Activated CD4-positive, alpha-beta T cell treated with anti-CD3 and anti-CD28 coated beads, Interleukin-2, Interleukin-6, amounts not matched to agents 100 ng/mL and 50 ng/mL, durations not matched to agents 16 hours and 8 hours (primary cell): ENCODE results near the gene AMIGO3.
"Not testable (repeated sequence)": the region's sequence is repeated elsewhere in the genome, so short reads cannot be mapped to it uniquely, and the experiment has no call there.

Source experiments
- DNase-seq: peaks from one replicate; pipeline ENCODE4 v3.0.0-alpha.2; 2020

AMIGO3 gene

DNA sequence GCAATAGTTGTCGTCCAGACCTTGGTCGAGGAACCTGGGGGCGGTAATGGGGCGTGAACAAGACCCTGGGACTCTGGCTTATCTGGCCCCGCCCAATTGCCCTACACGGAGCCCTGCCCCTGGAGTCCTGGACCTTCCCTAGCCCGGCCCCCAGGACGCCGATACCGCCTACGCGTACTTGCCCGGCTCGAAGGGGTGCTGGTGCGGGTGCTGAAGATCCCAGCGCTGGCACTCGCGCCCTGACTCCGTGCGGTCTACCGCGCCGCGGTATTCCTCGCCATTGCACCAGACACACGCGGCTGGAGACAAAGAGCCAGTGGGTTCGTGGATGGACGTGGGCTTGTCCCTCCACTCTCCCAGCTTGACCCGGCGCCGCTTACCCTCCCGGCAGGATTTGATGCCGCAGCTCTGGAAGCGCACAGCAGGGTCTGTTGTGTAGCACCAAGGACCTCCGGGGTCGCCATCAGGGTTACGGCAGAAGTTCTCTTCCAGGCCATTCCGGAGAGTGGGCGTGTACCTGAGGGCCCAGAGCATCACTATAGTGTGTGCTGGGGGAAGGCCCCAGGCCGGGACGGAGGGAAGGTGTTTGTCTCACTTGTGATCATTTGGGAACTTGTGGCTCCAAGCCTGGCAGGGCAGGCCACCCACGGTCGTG lies 32.6 kb downstream of the AMIGO3 start:
- DNase-seq, result peak; percentile 55

DNA sequence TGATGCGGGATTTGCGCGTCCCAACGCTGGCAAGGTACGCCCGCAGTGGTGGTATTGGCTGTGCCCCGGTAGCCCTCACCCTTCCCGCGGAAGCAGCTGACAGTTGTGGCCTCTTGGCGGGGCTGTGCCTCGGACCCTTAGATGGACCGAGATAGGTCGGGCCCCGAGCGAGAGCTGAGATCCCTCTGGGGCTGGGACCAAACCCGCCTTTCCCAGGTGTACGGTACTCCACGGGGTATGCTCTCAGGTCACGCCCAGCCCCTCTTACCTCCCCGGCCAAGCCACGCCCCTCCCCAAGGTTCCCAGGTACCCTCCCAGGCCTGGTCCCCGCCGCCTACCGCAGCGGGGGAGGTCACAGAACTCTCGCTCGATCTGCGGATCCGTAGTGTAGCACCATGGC lies 33.1 kb downstream of the AMIGO3 start:
- not testable (repeated sequence) for DNase-seq

DNA sequence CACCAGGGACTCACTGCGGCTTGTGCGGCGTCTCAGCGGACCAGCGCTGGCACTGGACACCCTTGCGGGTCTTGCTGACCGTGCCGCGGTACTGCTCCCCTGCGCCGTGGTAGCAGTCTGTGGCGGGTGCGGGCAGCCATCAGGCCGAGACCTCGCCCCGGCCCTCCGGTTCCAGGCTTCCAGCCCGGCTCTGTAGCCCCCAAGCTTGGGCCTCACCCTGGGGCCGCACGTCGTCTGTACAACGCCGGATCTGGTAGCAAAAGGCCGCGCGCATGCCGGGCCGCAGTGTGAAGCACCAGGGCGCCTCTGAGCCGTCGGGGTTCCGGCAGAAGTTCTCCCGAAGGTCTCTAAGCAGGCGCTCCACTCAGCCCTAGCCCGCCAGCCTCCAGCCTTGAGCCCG lies 33.6 kb downstream of the AMIGO3 start:
- DNase-seq, result not testable (repeated sequence)

DNA sequence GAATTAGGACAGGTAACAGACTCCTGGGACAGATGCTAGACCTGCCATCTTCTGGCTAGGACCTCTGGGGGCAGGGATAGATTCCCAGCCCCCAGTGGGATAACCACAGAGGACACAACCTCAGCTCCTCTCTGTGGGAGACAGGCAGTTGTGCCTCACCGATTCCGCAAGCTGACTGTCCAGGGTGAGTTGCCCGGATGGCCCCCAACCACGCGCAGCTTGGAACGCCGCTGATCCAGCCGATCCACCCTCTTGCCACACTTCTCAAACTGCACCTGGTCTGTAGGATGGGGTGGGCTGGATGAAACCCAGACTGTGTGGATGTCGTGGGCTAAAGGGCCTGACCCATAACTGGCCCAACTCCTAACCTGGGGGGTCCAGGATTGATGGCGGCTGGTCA lies 34.4 kb downstream of the AMIGO3 start:
- DNase-seq, result not testable (repeated sequence)

GRCh38 chr3:49684453-49684852 lies 35.0 kb downstream of the AMIGO3 start:
- not testable (repeated sequence) for DNase-seq

DNA sequence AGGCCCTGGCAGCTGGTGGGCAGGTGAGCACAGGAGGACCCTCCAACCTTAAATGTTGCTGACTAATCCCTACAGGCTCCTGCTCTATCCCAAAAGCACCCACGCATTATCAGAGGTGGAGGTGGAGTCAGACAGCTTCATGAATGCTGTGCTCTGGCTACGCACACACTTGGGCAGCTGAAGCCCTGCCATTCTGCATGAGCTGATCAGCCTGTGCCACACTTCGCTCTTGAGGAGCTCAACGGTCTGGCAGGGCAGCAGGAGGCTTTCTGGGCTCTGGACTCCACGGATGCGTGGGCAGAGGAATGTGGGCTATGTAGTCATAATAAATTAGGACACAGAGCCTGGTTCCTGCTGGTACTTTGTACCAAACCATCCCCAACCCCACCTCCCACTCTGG lies 36.3 kb downstream of the AMIGO3 start:
- DNase-seq, result no peak

GRCh38 chr3:49681543-49681942 lies 37.9 kb downstream of the AMIGO3 start:
- no peak for DNase-seq

- DNase-seq, result no peak
These were observed 38.3 kb downstream of the AMIGO3 start for GRCh38 chr3:49681232-49681522.

DNA sequence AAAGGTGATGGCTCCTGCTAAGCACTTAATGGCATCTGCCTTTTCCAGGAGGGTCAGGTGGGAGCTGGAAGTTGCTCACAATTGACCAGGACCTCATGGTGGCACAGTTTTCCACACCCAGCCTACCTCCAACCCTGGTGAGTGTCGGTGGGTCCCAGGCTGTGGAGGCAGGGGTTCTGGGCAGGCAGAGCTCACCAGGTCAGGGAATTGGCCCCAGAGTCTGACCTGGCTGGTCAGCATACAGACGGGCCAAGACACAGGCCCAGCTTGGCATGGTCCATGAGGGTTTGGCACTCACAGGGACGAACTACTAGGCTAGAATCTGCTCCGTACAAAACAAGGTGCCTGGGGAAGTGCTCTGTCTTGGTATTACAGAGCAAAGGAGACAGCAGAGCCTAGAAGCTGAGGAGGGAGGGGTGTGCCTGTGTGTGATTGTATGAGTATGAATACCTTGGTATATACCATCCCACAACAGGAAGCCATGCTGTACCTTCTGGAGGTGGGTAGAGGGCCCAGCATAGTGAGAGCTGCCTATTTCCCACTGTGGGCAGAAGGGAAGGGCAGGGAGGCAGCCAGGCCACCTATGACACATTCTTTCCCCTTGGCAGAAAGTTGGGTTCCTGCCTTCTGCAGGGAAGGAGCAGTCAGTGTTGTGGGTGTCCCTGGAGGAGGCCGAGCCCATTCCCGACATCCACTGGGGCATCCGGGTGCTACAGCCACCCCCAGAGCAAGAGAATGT lies 38.8 kb downstream of the AMIGO3 start:
- no peak for DNase-seq

- no peak for DNase-seq
These were observed 43.6 kb downstream of the AMIGO3 start for GRCh38 chr3:49675912-49676311.

- DNase-seq, result no peak
These were observed 44.9 kb downstream of the AMIGO3 start for GRCh38 chr3:49674497-49674983.

- DNase-seq, result peak; percentile 100
These were observed 45.6 kb downstream of the AMIGO3 start, which contains the start of gene APEH for GRCh38 chr3:49673715-49674496. Gene APEH, plus strand, starts transcription at chr3:49674351. Its CDS starts 51 bp downstream, at chr3:49674402.

- peak; percentile 46 for DNase-seq
These were observed 46.3 kb downstream of the AMIGO3 start for GRCh38 chr3:49673121-49673714.

GRCh38 chr3:49671291-49672288 lies 47.9 kb downstream of the AMIGO3 start:
- DNase-seq, result peak; percentile 83

- DNase-seq, result no peak
These were observed 48.6 kb downstream of the AMIGO3 start for GRCh38 chr3:49670940-49671290.

DNA sequence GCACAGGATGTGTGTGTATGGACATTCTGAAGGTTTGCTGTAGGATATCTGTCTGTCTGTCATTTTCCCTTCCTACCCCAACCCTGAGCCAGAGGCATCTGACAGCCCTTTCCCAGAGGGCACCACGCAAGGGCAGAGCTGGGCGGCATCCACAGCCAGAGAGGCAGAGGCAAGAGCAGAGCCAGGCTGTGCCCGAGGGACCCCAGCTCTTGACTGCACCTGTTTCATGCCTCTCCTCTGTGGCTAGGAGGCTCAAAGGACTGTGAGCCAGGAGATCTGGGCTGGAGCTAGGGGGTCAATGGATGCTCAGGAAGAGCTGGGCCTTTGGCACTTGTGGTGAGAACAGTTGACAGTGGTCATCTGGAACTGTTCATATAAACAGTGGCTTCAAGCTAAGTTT lies 50.1 kb downstream of the AMIGO3 start:
- no peak for DNase-seq

DNA sequence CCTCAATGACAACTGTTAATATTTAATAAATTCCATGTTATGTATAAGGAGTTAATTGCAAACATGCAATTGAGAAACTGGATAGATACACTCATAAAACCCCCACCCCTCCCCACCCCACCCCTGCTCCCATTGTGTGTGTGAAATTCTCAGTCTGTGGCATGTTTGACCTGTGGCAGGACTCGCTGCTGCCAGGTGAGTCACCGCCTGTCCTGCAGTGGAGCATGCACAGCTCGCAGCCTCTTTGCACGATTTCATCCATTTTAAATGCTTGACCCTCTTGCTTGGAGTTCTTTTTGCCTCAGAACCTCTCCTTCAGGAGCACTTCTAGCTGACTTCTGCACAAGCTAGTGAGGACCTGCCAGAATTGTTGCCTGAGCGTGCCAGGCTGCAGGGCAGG lies 50.6 kb downstream of the AMIGO3 start:
- DNase-seq, result no peak

DNA sequence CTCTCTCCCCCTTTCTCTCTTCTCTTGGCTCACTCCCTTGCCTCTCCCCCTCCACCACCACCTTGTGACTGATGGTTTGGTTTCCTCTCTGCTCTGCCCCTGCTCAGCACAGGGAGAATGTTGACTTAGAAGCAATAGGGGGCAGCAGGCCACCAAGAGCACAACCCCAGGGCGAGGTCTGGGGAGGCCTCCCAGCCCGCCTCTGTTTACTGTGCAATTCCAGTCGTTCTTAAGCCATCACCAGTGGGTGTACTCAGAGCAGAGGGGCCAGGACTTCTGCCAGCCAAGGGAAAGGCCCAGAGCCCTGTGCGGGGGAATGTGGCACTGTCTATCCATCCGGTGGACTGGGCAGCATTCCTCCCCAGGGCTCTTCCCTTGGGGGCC lies 51.1 kb downstream of the AMIGO3 start:
- DNase-seq, result no peak

DNA sequence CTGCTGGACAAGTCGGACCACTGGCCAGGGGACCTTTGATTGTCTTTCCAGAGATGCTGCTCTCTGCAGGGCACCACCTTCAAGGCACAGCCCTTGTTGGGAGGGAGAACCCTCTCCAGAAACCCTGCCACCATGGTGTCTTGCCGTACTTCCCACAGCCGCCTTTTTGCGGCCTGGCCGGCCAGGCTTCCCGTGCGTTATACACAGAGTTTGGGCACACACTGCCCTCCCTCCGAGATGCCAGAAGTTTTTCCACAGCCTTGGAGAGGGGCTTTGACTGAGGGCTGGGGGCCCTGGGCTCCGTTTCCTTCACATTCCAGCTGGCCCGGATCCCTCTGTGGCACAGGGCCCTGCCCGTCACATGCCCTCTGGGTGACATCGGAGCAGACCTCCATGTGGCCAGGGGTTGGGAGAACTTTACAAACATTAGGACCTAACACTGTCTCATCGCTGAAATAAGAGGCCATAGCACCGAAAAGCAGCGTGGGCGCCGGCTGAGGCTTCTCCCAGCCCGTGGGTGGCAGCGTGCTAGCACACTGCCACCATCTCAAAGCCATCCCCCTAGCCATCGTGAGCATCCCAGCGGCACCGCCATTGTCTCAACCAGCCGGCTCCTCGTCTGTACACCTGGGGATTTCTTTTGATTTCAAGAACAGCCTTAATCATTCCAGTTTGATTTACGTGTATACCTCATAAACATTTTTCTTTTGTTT lies 51.6 kb downstream of the AMIGO3 start:
- no peak for DNase-seq
